GM21723 (cell line): ENCODE results near the gene CGA.

Source experiments
- ATAC-seq: cut with Tn5 transposase; IDR thresholded peaks from one replicate; pipeline ENCODE4 v1.9.1; 2021; ENCODE audit warnings: mild to moderate bottlenecking, moderate library complexity; ENCODE audit not compliant: unreplicated experiment

Gene CGA

DNA sequence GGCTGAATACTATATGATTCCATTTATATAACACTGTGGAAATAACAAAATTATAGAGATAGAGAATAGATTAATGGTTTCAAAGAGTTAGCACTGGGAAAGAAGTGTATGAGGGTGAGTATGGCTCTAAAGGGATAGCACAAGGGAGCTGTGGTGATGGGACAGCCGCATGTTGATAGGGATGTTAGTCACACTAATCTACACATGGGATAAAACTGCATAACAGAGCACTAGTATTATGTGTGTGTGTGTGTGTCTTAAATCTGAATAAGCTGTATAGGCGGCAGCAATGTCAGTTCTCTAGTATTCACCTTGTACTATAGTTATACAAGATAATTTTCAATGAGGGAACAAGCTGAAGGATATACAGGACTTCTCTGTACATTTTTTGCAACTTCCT is 5.8 kb downstream of the CGA start:
- ATAC-seq: no peak

DNA sequence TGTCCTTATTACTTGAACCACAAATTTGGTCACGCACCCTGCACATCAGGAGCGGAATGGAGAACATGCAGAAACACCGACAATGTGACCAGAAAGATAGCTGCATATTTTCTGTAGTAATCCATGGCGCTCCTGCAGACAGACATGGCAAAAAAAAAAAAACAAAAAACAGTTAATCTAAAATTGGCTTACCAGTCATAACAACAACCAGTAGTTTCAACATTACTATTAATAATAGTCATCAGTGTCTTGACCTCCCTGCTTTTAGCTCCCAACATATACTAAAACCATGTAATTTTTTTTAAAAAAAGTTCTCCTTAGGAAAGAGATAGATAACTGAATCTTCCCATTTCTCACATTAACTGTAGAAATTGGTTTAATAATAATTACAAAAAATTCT is 6.8 kb downstream of the CGA start:
- ATAC-seq: no peak

DNA sequence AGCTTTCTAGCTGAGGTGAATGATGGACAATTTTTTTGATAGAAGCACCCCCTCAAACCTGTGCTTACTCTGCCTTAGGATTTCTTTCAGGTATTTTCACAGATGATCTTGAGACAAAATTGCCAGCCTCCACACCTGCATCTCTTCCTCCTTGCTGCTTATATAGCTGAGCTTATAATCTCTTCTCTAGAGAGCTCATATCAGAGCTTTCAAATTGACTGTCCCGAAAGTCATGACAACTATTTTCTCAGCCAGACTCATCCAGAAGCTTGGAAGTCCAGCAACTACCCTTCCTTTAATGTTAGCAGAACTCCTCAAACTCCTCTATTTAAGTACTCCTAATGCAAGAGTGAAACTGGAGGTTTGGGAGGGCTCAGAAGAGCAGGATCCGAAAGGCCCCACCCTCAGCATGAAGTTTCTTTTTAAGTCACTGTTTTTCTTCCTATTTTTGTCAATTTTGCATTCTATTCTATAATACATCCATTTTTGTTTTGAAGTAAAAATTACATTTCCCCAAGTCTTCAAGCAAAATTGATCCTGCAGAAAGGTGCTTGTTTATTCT is 12.7 kb downstream of the CGA start:
- ATAC-seq: peak; percentile 66

DNA sequence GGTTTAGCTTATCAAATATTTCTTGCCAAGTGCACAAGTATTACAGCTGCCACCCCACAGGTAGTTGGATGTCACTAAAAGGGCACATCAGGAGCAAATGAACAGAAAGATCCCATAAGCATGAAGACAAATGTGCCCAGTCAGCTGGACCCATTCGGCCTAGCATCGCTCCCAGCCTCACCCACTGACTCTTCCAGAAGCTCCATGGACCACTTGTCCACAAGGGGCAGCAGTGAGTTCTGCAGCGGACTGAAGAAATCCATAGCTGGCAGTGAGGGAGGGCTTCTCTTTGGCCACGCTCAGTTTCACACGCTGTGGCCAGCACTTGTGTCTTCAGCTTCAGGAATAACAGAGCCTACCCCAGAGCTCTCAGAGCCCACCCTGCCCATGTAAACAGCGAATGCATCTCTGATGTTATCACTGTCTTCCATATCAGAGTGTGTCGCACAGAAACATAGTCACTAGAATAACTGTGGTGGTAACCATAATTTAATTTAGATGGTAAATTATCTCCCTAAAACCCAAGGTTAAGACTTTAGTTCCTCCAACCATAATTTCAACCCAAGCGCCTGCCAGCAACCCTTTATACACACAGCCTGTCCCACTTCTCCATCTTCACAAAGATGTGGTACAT is 15.8 kb downstream of the CGA start:
- ATAC-seq: peak; percentile 85

DNA sequence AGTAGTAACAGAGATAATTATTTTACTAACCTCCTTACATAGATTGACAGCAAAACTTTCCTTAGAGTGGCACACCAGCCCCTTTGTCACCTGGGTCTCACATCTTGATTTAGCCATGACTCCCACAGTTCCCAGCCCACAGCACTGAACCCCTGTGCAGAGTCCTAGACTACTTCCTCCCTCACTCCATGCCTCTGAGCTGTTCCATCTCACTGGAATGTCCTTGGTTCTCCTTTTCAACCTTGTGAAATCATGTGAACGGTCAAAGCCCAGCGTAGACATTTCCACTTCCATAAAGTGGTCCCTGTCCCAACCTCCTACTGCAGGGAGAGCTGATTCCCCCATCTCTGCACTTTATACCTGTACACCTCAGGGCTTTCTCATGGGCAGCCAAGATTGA is 19.7 kb downstream of the CGA start:
- ATAC-seq: no peak

DNA sequence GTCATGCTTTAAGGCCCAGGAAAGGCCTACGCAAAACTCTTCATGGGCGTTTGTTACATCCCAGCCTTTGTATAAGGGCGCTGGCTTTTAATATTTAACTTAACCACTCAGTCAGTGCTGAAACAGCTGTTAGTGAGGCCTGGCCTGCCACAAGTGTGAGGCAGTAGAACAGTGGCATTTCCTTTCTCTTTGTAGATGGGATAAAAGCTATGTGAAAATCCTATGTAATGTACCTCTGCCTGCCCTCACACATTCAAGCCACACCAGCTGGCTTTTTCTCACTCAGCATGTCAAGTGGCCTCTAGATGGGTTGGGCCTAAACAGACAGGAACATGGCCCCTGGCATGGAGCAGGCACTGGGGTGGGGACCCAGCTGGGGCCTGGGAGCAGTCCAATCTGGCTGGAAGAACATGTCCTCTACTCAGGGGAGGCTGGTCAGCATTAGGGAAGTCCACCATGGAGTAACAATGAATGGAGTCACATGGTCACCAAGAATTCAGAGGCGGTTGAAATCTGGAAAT is 20.7 kb downstream of the CGA start:
- no peak for ATAC-seq

DNA sequence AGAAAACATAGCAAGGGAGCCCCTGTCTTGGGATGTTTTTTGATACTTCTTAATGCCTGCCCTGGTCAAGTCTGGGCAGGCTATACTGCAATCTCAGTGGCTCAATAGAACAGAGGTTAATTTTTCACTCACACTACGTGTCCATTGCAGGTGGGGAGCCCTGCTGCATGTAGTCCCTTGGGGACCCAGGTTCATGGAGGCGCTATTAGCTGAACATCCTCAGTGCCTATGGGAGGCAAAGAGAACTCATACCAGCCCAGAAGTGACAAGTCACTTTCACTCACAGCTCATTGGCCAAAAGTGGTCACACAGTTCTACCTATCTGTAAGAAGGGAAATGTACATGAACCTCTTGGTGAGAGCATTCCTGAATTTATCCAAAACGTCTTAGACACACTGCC is 23.2 kb downstream of the CGA start:
- no peak for ATAC-seq

DNA sequence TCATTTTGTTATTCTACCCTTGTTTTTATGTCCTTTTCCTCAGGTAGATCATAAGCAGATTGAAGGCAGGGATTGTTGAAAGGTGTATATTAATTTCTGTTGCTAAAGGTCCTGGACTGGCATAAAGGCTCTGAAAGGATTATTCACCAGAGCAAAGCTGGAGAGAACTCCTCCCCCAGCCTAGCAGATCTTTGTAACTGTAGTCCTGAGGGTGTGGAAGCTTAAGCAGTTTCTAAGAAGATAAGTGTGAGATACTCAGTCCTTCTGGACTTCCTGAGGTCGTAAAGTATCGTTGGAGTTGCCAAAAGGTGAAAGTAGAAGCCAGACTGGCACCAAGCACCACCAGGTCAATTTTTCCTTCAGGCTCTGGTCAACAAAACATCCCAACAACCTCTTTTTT is 24.2 kb downstream of the CGA start:
- ATAC-seq: no peak

DNA sequence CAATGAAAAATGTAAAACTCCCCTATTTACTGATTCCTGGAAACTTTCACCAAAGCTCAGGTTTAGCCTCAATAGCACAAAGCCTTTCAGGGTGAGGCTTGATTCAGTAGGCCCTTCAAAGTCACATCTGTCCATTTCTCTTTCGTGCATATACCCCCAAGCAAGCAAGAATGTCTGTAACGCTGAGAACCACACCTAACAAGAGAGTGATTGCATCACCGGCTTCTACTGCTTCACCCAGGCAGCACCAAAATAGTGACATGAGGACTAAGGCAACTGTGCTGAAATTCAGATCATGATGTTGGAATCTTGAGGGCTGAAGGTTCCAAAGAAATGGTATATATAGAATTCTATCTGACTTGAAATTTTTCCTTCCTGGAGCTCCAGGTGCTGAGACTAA is 26.1 kb downstream of the CGA start:
- no peak for ATAC-seq

DNA sequence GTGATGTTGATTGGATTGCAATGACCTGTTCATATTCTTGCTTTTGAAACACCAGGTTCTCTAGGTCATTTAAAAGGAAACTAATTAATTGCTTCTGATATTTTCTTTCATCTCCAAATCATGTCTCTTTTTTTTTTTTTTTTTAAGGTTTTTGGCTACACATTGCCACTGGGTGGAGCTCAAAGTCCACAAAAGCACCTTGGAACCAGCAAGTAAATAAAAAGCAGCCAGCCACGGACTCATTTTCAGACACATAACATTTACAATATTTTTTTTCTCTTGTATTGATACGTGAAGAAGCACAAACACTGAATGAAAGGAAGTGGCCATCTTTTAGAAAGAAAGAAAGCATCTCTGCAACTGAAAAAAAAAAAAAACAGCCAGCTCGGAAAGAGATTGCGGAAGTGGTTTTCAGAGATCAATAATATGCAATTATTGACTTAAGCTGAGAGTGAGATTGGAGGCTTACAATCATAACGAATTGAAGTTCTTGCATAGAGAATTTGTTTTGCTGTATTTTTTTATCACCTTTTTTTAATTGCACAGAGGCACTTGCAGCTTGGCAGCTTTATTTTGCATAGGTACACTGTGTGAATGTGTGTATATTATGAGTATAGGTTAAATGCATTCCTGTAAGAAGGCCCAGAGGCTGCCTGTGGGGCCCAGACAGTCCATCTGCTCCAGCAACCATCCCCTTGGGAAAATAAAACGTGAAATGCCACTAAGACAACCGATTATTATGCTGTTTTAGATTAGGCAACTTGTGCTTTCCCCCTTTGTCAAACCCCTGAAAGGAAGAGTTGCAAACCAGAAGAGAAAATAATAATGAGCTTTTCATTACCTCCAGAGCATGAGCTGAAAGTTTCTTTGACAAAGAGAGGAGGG is 28.2 kb downstream of the CGA start:
- no peak for ATAC-seq

DNA sequence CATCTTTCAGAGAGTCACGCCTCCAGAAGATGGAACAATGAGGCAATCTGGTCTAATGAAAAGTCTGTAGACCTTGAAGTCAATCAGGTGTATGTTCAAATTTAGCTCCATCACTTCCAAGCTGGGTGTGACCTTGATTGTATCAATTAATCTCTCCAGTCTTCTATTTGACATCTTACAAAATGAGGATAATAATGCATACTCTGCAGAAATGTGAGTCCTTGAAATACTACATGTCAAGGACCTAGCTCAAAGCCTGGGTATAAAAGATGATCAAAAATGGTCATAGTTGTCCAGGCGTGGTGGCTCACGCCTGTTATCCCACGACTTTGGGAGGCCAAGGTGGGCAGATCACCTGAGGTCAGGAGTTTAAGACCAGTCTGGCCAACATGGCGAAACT is 29.8 kb downstream of the CGA start:
- no peak for ATAC-seq

DNA sequence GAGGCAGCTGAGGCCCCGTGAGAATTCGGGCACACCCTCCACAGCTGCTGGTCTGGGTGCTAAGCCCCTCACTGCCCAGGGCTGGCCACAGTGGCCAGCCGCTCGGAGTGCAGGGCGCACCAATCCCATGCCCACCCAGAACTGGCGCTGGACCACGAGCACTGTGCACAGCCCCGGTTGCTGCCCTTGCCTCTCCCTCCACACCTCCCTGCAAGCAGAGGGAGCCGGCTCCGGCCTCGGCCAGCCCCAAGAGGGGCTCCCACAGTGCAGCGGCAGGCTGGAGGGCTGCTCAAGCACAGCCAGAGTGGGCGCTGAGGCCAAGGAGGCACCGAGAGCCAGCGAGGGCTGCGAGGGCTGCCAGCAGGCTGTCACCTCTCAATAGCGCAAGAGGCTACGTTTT is 35.0 kb downstream of the CGA start:
- ATAC-seq: no peak

DNA sequence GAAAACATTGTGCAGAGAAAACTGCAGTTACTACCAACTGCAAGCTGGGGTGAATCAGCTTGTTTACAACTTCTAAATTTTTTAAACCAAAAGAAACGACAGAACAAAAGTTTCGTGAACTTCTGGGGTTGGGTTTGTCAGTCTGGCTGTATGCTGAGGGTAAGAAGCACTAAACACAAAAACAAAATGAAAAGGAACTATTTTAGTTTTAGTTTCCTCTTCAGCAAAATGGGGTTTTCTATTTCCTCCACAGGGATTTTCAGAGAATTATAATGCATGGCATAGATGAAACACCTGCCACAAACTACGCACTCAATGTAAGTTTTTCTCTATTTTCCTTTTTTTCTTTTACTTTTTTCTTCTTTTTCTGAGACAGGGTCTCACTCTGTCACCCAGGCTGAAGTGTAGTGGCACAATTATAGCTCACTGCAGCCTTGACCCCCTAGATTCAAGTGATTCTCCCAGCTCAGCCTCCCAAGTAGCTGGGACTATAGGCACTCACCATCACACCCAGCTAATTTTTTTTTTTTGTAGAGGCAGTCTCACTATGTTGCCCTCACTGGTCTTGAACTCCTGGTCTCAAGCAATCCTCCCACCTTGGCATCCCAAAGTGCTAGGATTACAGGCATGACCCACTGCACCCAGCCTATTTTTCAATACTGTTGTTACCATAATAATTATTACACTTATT is 40.6 kb downstream of the CGA start:
- peak; percentile 74 for ATAC-seq

DNA sequence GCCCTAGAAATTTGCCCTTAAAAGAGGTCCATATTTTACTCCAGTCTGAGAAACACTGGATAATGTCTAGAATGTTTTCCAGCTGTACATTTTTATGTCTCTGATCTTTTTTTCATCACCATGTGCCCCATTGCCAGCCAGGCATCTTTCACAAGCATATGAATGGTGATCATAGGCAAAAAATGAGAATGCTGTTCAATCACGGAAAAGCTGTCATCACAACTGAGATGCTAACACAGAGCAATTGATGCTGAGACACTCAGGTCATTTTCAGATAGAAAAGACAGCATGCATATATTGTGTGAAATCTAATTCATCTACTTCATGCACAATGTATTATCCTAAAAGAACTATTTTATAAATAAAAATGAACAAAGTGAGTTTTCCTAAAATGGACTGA is 41.6 kb downstream of the CGA start:
- ATAC-seq: no peak

DNA sequence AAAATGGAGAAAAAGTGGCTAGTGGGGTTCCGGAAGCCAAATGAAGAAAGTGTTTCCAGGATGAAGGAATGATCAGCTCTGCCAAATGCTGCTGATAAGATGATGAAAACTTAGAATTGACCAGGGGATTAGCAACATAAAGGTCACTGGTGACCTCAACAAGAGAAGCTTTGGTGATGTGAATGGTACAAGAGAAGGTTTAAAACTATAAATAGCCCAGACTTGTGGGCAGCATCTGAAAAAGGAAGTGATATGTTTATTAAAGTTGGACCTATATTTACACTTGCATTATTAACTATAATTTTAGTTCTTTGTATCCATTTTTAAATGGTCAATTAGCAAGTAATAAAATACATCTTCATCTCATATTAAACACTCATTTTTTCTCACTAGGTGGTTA is 45.1 kb downstream of the CGA start:
- ATAC-seq: no peak

DNA sequence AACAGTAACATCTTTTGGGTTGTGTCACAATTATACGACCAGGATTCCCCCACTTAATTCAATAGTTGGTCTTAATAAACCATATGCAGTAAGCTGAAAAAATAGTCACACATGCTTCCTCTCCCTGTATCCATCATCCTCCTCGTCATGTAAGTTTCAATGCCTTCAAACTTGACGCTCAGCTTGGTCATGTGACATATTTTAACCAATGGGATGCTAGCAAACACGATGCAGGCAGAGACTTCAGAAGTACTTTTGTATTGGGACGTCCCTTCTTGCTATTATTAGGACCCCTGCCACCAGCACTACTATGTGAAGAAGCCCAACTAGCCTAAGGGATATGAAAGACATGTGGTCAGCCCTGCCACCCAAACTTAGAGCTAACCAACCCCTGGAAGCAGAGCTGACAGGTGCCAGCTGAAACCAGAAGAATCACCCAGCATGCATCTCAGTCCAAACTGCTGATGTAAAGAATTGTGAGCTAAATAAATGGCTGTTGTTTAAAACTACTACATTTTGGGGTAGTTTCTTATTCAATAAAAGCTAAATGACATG is 49.3 kb downstream of the CGA start:
- ATAC-seq: no peak

DNA sequence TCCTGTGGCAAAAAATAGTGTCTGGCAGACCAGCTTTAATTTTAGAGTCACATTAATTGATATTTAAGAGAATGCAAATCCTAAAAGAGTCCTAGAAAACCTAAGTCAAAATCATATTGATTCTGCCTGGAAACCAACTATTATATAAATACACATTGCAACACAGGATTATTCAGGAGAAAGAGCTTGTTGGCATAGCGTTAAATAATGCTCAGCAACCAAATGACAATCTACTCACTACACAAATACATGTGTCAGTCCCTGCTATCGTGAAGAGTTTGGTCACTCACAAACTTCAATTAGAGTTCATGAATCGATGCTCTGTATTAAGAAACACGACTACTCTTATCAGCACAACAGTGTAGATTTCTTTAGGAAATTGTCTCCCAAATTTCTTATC is 54.2 kb downstream of the CGA start:
- no peak for ATAC-seq
